HG03342 (cell line): Measurements from ENCODE around the gene CELF2.
A peak's percentile ranks its signal among the peaks of the same experiment; 100 is the strongest.

Experiments
- ATAC-seq: cut with Tn5 transposase; IDR thresholded peaks from one replicate; pipeline ENCODE4 v1.9.1; 2021; ENCODE audit warnings: mild to moderate bottlenecking, moderate library complexity; ENCODE audit not compliant: unreplicated experiment

CELF2 gene

GRCh38 chr10:11057018-11057417 is 39.3 kb downstream of the CELF2 start:
- no peak for ATAC-seq

- no peak for ATAC-seq
These were observed 39.8 kb downstream of the CELF2 start for GRCh38 chr10:11057448-11057847.

GRCh38 chr10:11057994-11058393 is 40.3 kb downstream of the CELF2 start:
- no peak for ATAC-seq

GRCh38 chr10:11058965-11059364 is 41.3 kb downstream of the CELF2 start:
- ATAC-seq, result no peak

- no peak for ATAC-seq
These were observed 46.2 kb downstream of the CELF2 start for GRCh38 chr10:11063856-11064255.

GRCh38 chr10:11064832-11065231 is 47.2 kb downstream of the CELF2 start:
- ATAC-seq, result no peak

GRCh38 chr10:11065567-11065966 is 47.9 kb downstream of the CELF2 start:
- ATAC-seq, result no peak

GRCh38 chr10:11066520-11066919 is 48.8 kb downstream of the CELF2 start:
- ATAC-seq, result no peak

- no peak for ATAC-seq
These were observed 51.4 kb downstream of the CELF2 start for GRCh38 chr10:11068861-11069633.

GRCh38 chr10:11073410-11073809 is 55.7 kb downstream of the CELF2 start:
- ATAC-seq, result no peak

GRCh38 chr10:11074536-11075267 is 57.0 kb downstream of the CELF2 start:
- peak; percentile 91 for ATAC-seq

GRCh38 chr10:11076221-11076620 is 58.5 kb downstream of the CELF2 start:
- no peak for ATAC-seq

GRCh38 chr10:11080564-11080984 is 62.9 kb downstream of the CELF2 start:
- ATAC-seq, result peak; percentile 79

GRCh38 chr10:11081408-11081807 is 63.7 kb downstream of the CELF2 start:
- ATAC-seq, result no peak

- no peak for ATAC-seq
These were observed 64.9 kb downstream of the CELF2 start for GRCh38 chr10:11082526-11082925.

- ATAC-seq, result no peak
These were observed 65.4 kb downstream of the CELF2 start for GRCh38 chr10:11083051-11083450.

- ATAC-seq, result no peak
These were observed 67.9 kb downstream of the CELF2 start for GRCh38 chr10:11085545-11085944.

- ATAC-seq, result no peak
These were observed 68.6 kb downstream of the CELF2 start for GRCh38 chr10:11086177-11086840.

GRCh38 chr10:11087372-11087771 is 69.7 kb downstream of the CELF2 start:
- ATAC-seq, result no peak

- ATAC-seq, result no peak
These were observed 71.0 kb downstream of the CELF2 start for GRCh38 chr10:11088709-11089108.

- ATAC-seq, result no peak
These were observed 71.6 kb downstream of the CELF2 start for GRCh38 chr10:11089272-11089671.
